ENCODE results near the gene MYLK.

The MYLK gene

GRCh38 chr3:123683505-123684154 lies 200.5 kb downstream of the MYLK start:
- H3K36me3 ChIP-seq (ENCODE audit: insufficient read depth, low read length) = no peaks in the 10 kb centered on the region
- H3K9ac ChIP-seq (ENCODE audit: insufficient read length) = no peak overlapping the region
- no peak for DNase-seq (ENCODE audit: low read depth, low spot score)
- no peak for TF ChIP-seq POLR2AphosphoS5 (IDR thresholded peaks at IDR 0.05; ENCODE audit: borderline replicate concordance, low read depth, low read length)
- no peak for TF ChIP-seq EZH2 (IDR thresholded peaks at IDR 0.05)
- no peak for TF ChIP-seq FOXP2 (optimal IDR thresholded peaks at IDR 0.05; ENCODE audit: control extremely low read depth, extremely low read length, insufficient read depth)
- no peaks in the 10 kb centered on the region for H3K9me3 ChIP-seq (ENCODE audit: low read depth, low read length)
- H3K27ac ChIP-seq = no peak overlapping the region
- H3K4me3 ChIP-seq = no peak overlapping the region

GRCh38 chr3:123682781-123683504 lies 201.2 kb downstream of the MYLK start:
- DNase-seq (ENCODE audit: low read depth, low spot score) = no peak
- Histone ChIP-seq H3K36me3 (ENCODE audit: insufficient read depth, low read length) (no peaks in the 10 kb centered on the region), H3K27ac (no peak overlapping the region), H3K4me3 (no peak overlapping the region), H3K9me3 (ENCODE audit: low read depth, low read length) (no peaks in the 10 kb centered on the region), H3K9ac (ENCODE audit: insufficient read length) (no peak overlapping the region)
- TF ChIP-seq FOXP2 (optimal IDR thresholded peaks at IDR 0.05; ENCODE audit: control extremely low read depth, extremely low read length, insufficient read depth) = no peak
- no peak for TF ChIP-seq POLR2AphosphoS5 (IDR thresholded peaks at IDR 0.05; ENCODE audit: borderline replicate concordance, low read depth, low read length)
- TF ChIP-seq EZH2 (IDR thresholded peaks at IDR 0.05) = no peak

GRCh38 chr3:123682302-123682701 lies 201.8 kb downstream of the MYLK start:
- TF ChIP-seq FOXP2 (optimal IDR thresholded peaks at IDR 0.05; ENCODE audit: control extremely low read depth, extremely low read length, insufficient read depth) = no peak
- TF ChIP-seq POLR2AphosphoS5 (IDR thresholded peaks at IDR 0.05; ENCODE audit: borderline replicate concordance, low read depth, low read length) = no peak
- H3K4me3 ChIP-seq = no peak overlapping the region
- H3K36me3 ChIP-seq (ENCODE audit: insufficient read depth, low read length) = no peaks in the 10 kb centered on the region
- DNase-seq (ENCODE audit: low read depth, low spot score) = no peak
- H3K9me3 ChIP-seq (ENCODE audit: low read depth, low read length) = no peaks in the 10 kb centered on the region
- H3K9ac ChIP-seq (ENCODE audit: insufficient read length) = no peak overlapping the region
- no peak overlapping the region for H3K27ac ChIP-seq

GRCh38 chr3:123679712-123680386 lies 204.3 kb downstream of the MYLK start:
- DNase-seq (ENCODE audit: low read depth, low spot score) = no peak
- TF ChIP-seq EZH2 (IDR thresholded peaks at IDR 0.05) = no peak
- no peak for TF ChIP-seq POLR2AphosphoS5 (IDR thresholded peaks at IDR 0.05; ENCODE audit: borderline replicate concordance, low read depth, low read length)
- TF ChIP-seq FOXP2 (optimal IDR thresholded peaks at IDR 0.05; ENCODE audit: control extremely low read depth, extremely low read length, insufficient read depth) = no peak
- Histone ChIP-seq H3K36me3 (ENCODE audit: insufficient read depth, low read length) (no peaks in the 10 kb centered on the region), H3K9me3 (ENCODE audit: low read depth, low read length) (no peaks in the 10 kb centered on the region), H3K9ac (ENCODE audit: insufficient read length) (no peak overlapping the region), H3K27ac (no peak overlapping the region), H3K4me3 (no peak overlapping the region)

- TF ChIP-seq FOXP2 (optimal IDR thresholded peaks at IDR 0.05; ENCODE audit: control extremely low read depth, extremely low read length, insufficient read depth) (no peak), EZH2 (IDR thresholded peaks at IDR 0.05) (no peak), POLR2AphosphoS5 (IDR thresholded peaks at IDR 0.05; ENCODE audit: borderline replicate concordance, low read depth, low read length) (no peak)
Measured at GRCh38 chr3:123678108-123678511, 206.0 kb downstream of the MYLK start.

DNA sequence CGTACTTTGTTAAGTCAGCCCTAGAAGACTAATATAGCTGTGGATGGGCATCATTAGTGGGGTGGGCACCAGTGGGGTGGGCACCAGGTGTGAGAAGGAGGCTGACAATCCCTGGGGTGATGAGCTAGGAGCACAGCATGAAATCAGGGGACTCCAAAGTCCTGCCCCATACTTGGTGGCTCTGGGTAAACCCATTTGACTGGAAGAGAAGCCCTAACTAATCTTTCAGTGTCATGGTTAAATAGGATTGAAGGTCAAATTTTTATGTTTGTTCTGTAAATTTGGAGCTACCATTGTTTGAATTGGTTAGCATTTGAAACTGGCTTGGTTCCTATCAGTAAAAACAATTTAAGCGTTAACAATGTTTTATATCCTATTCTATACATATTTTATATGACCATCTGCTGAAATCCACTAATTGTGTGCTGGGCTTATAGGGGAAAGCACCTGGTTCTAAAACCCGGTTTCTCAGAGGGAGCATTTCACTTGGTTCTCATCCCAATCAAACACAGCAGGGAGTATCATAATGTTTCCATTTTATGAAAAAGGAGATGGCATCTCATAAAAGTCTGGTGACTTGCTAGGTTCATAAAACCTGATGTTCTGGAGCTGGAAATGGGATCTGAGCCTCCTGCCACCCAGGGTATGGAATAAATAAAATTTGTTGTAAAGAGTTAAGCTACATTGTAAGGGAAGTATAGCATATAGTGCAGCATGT lies 211.5 kb downstream of the MYLK start:
- DNase-seq (ENCODE audit: low read depth, low spot score) = no peak
- no peak overlapping the region for H3K27ac ChIP-seq
- H3K9me3 ChIP-seq (ENCODE audit: low read depth, low read length) = no peaks in the 10 kb centered on the region
- H3K4me3 ChIP-seq = no peak overlapping the region
- no peak overlapping the region for H3K9ac ChIP-seq (ENCODE audit: insufficient read length)
- H3K36me3 ChIP-seq (ENCODE audit: insufficient read depth, low read length) = no peaks in the 10 kb centered on the region
- TF ChIP-seq POLR2AphosphoS5 (IDR thresholded peaks at IDR 0.05; ENCODE audit: borderline replicate concordance, low read depth, low read length) = no peak

More at GRCh38 chr3:123678108-123678511, 206.0 kb downstream of the MYLK start:
- Histone ChIP-seq H3K9ac (ENCODE audit: insufficient read length) (no peak overlapping the region), H3K4me3 (no peak overlapping the region), H3K9me3 (ENCODE audit: low read depth, low read length) (no peaks in the 10 kb centered on the region), H3K27ac (no peak overlapping the region), H3K36me3 (ENCODE audit: insufficient read depth, low read length) (no peaks in the 10 kb centered on the region)
- DNase-seq (ENCODE audit: low read depth, low spot score) = no peak

DNA sequence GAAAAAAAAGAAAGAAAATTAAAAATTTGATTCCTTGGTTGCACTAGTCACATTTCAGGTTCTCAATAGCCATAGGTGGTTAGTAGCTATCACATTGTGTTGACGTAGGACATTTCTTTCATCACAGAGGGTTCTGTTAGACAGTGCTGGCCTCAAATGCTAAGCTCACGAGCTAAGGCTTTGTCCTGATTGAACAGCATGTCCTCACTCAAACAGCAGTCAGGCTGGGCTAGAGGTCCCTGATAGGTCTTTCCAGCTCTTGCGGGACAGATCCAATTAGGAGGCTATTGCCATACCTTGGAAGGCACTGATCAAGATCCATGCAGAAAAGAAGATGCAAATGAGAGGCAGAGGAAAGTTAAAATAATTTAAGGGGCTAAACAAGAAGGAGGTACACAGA lies 213.4 kb downstream of the MYLK start:
- H3K9ac ChIP-seq (ENCODE audit: insufficient read length) = no peak overlapping the region
- no peak overlapping the region for H3K27ac ChIP-seq
- TF ChIP-seq FOXP2 (optimal IDR thresholded peaks at IDR 0.05; ENCODE audit: control extremely low read depth, extremely low read length, insufficient read depth) = no peak
- no peak for TF ChIP-seq EZH2 (IDR thresholded peaks at IDR 0.05)
- no peak for TF ChIP-seq POLR2AphosphoS5 (IDR thresholded peaks at IDR 0.05; ENCODE audit: borderline replicate concordance, low read depth, low read length)
- no peak overlapping the region for H3K4me3 ChIP-seq
- no peaks in the 10 kb centered on the region for H3K36me3 ChIP-seq (ENCODE audit: insufficient read depth, low read length)
- no peak for DNase-seq (ENCODE audit: low read depth, low spot score)
- H3K9me3 ChIP-seq (ENCODE audit: low read depth, low read length) = no peaks in the 10 kb centered on the region

DNA sequence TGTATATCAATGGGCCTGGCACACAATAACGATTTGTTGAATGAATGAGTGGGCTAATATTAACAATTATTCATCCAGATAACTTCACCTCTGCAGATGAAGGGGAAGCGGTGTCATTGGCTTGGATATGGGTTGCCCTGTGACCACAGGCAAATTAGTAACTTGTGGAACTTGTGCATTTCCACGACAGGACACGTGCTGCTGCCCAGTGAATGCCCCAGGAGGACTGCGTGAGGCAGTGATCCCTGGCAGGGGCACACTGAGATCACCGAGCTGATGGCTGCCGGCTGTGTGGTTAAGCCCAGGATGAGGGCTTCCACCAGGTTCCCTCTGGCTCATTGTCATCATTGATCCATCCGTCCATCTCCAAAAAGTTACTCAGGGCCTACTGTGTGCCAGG lies 215.2 kb downstream of the MYLK start:
- Histone ChIP-seq H3K36me3 (ENCODE audit: insufficient read depth, low read length) (no peaks in the 10 kb centered on the region), H3K27ac (no peak overlapping the region), H3K4me3 (no peak overlapping the region), H3K9me3 (ENCODE audit: low read depth, low read length) (no peaks in the 10 kb centered on the region), H3K9ac (ENCODE audit: insufficient read length) (no peak overlapping the region)
- no peak for DNase-seq (ENCODE audit: low read depth, low spot score)
- TF ChIP-seq POLR2AphosphoS5 (IDR thresholded peaks at IDR 0.05; ENCODE audit: borderline replicate concordance, low read depth, low read length) = no peak
- no peak for TF ChIP-seq FOXP2 (optimal IDR thresholded peaks at IDR 0.05; ENCODE audit: control extremely low read depth, extremely low read length, insufficient read depth)
- TF ChIP-seq EZH2 (IDR thresholded peaks at IDR 0.05) = no peak

Data from SK-N-MC (cell line).